NB4 (cell line): ENCODE measurements around the gene MIOX.
"Not testable (repeated sequence)": the region's sequence is repeated elsewhere in the genome, so short reads cannot be mapped to it uniquely, and the experiment has no call there.

Source experiments
- DNase-seq: peaks from one replicate; pipeline ENCODE4 v3.0.0; 2010; ENCODE audit warnings: low read depth
- H3K4me3 ChIP-seq: one replicate; pipeline ENCODE4 v1.5.1; 2011; ENCODE audit warnings: mild to moderate bottlenecking, low read depth, low read length, moderate library complexity
- MYC ChIP-seq: IDR thresholded peaks from 2 replicates; pipeline ENCODE4 v1.6.1; 2011; ENCODE audit warnings: low read depth, low read length
- POLR2A ChIP-seq: IDR thresholded peaks from 2 replicates; pipeline ENCODE4 v1.6.1; 2011; ENCODE audit warnings: mild to moderate bottlenecking; ENCODE audit not compliant: insufficient read length; ENCODE audit errors: extremely low read depth
- TF ChIP-seq, protein P1 (sequence below): IDR thresholded peaks from 2 replicates; pipeline ENCODE4 v1.6.1; 2011; ENCODE audit warnings: low read depth, low read length
- TF ChIP-seq, protein P2 (sequence below): IDR thresholded peaks from one replicate; pipeline ENCODE4 v1.5.1; 2012; ENCODE audit warnings: low read depth, low read length

Gene MIOX

DNA sequence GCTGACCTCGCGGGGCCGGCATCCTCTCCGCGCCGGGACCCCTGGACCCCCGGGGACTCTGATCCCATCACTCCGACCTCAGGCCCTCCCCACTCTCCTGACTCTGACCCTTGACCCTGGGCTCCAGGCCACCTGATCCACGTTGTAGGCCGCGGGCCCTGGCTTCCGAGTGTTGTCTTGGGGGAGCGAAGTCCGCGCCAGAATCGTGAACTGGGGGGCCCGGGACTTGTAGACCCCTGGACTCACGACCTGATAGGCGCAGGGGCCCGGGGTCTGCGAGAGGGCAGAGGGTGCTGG is 43.9 kb downstream of the MIOX start:
- no peak for DNase-seq
- H3K4me3 ChIP-seq, result peak overlapping the region; percentile 64
- TF ChIP-seq MYC (no peak), POLR2A (no peak)
- TF ChIP-seq, protein P1, sequence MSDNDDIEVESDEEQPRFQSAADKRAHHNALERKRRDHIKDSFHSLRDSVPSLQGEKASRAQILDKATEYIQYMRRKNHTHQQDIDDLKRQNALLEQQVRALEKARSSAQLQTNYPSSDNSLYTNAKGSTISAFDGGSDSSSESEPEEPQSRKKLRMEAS, result no peak
- TF ChIP-seq, protein P2, sequence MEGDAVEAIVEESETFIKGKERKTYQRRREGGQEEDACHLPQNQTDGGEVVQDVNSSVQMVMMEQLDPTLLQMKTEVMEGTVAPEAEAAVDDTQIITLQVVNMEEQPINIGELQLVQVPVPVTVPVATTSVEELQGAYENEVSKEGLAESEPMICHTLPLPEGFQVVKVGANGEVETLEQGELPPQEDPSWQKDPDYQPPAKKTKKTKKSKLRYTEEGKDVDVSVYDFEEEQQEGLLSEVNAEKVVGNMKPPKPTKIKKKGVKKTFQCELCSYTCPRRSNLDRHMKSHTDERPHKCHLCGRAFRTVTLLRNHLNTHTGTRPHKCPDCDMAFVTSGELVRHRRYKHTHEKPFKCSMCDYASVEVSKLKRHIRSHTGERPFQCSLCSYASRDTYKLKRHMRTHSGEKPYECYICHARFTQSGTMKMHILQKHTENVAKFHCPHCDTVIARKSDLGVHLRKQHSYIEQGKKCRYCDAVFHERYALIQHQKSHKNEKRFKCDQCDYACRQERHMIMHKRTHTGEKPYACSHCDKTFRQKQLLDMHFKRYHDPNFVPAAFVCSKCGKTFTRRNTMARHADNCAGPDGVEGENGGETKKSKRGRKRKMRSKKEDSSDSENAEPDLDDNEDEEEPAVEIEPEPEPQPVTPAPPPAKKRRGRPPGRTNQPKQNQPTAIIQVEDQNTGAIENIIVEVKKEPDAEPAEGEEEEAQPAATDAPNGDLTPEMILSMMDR, result no peak

DNA sequence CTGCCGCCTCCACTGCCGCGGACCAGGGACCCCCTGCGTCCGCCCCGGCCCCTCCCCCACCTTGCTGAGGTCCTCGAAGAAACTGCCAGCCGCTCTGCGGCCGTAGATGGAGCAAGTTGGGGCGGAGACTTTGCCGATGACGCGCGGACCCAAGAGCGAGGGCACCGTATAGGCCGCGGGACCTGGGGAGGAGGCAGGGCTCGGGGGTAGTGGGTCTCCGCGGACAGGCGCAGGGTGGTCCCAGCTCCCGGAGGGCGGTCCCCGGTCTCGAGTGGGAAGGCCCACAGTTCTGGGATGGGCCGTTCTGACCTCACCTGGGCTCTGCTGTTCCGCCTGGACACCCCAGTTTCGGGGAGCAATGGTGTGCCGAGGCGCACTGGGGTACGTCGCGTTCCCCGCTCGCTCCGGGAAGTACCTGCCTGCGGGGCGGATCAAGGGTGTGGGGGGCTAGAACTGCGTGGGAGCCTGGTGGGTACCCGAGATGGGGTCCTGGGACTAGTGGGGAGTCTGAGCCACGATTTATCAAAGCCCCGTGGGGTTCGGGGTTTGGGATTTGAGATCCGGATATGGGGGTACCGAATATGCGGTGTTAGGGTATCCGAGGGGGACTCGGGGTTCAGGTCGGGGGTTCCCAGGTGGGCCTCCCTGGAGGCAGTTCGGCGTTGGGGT is 44.4 kb downstream of the MIOX start:
- peak; percentile 93 for DNase-seq
- peak overlapping the region; percentile 73 for H3K4me3 ChIP-seq
- peak; percentile 61 for TF ChIP-seq POLR2A
- TF ChIP-seq, protein P1, result 0 out of 2 replicates have a peak, but pooled peaks have one; percentile 11
- no peak for TF ChIP-seq MYC

DNA sequence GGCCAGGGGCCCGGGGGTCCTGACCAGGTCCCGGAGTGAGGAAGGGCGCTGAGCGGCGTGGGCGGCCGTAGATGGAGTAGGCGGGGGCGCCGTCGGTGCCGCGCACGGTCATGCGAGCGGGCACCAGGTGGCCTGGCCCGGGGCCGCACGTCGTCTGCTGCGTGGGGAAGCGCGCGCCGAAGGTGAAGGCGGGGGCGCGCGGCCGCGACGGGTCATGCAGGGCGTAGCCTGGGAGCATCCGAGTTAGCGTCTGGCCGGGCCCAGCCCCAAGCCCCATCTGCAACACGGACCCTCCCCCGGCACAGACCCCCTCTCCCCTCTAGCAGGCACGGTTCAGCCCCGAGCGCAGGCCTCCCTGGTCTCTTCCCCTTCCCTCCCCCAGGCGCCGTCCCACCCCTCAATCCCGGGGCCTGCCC is 44.9 kb downstream of the MIOX start:
- H3K4me3 ChIP-seq, result peak overlapping the region; percentile 73
- no peak for TF ChIP-seq POLR2A
- TF ChIP-seq, protein P1, result peak; percentile 25; the same call in 1 of the 2 replicates
- peak; percentile 38 for TF ChIP-seq MYC
- TF ChIP-seq, protein P2, result no peak
- DNase-seq, result peak; percentile 77

DNA sequence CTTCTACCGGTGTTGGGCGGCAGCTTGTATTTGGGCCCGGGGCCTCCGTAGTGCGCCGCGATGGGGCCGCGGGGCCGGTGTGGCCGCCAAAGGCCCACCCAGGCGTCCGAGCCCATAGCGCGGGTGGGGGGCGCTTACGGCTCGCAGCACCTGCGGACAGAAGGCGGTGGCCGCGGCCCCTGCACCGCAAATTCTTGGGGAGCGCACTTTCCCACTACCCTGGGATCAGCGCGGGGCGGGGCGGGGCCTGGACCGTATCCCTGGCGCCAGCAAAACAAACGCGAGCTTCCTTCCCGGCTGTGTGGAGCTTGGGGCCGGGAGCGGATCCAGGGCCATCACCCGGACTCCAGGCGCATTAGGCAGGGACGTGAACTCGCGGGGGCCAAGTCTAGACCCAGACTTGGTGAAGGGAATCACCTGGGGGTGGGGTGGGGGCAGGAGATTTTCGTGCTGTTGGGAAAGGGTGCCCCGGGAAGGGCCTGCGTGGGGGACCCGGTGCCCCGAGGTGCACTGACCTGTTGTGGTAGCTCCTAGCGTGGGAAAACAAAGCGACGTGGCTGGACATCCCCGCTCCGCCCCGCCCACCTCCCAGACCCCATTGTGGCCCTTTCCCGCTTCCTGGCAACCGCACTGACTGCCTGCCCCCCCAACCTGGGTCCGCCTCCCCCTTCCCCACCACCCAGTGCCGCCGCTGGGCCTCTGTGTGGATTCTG is 45.5 kb downstream of the MIOX start:
- peak; percentile 38 for DNase-seq
- H3K4me3 ChIP-seq, result peak overlapping the region; percentile 73
- TF ChIP-seq, protein P1, result no peak
- TF ChIP-seq, protein P2, result no peak
- no peak for TF ChIP-seq MYC
- no peak for TF ChIP-seq POLR2A

DNA sequence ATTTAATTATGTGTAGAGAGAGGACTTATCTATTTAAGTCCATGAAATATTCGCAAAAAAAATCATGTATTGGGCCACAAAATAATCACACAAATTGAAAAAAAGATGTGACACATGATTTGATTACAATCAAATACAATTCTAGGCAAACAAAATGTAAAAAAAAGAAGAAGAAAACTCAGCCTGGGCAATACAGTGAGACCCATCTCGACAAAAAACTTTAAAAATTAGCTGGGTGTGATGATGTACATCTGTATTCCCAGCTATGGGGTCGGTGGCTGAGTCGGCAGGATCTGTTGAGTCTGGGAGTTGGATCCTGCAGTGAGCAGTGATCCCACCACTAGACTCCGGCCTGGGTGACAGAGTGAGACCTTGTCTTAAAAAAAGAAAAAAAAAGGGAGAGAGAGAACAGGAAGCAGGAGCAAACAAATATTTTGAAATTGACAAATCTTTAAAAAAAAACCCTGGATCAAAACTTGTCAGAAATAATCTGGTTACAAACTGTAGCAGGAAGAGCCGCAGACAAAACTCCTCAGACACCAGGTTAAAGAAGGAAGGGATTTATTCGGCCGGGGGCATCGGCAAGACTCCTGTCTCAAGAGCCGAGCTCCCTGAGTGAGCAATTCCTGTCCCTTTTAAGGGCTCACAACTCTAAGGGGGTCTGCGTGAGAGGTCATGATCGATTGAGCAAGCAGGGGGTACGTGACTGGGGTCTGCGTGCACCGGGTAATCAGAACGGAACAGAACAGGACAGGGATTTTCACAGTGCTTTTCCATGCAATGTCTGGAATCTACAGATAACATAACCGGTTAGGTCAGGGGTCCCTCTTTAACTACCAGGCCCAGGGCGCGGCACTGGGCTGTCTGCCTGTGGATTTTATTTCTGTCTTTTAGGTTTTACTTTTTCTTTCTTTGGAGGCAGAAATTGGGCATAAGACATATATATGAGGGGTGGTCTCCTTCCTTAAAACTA is 46.5 kb downstream of the MIOX start:
- no peak overlapping the region for H3K4me3 ChIP-seq
- no peak for DNase-seq
- TF ChIP-seq POLR2A, result no peak
- TF ChIP-seq, protein P2, result no peak
- no peak for TF ChIP-seq MYC
- TF ChIP-seq, protein P1, result no peak

DNA sequence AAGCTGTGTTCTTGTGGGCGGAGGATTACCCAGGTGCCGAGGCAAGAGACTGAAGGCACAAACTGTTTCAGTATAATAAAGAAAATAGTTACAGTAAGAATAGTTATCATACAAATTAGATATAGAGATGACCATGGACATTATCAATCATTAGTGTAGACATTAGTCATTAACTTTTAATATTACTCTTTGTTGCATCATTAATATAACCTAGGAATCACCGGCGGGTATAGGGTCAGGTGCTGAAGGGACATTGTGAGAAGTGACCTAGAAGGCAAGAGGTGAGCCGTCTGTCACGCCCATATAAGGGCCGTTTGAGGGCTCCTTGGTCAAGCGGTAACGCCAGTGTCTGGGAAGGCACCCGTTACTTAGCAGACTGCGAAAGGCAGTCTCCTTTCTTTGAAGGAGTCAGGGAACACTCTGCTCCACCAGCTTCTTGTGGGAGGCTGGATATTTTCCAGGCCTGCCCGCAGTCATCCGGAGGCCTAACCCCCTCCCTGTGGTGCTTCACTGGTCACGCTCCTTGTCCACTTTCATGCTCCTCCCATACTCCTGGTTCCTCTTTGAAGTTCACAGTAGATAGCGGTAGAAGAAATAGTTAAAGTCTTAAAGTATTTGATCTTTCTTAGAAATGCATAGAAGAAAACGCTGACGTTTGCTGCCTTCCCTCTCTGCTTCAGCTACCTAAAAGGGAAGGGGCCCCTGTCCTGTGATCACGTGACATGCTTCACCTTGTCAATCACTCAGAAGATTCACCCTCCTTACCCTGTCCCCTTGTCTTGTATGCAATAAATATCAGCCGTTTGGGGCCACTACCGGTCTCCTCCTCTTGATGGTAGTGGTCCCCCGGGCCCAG is 47.4 kb downstream of the MIOX start:
- DNase-seq, result peak; percentile 78
- not testable (repeated sequence) for H3K4me3 ChIP-seq
